HepG2 (cell line): ENCODE results near the gene TIA1. TPM values are rescaled to one million over a fixed set of nuclear protein-coding genes. Genes with fewer than 3 reads are reported as not detected.

Source experiments
- CAMTA2 ChIP-seq: sonication (generic); formaldehyde crosslinking; IDR thresholded peaks from 2 replicates; pipeline ENCODE4 v1.4.0; 2020; ENCODE audit warnings: mild to moderate bottlenecking, missing genetic modification reagents, borderline replicate concordance
- CEBPB ChIP-seq: IDR thresholded peaks from 2 replicates; pipeline ENCODE4 v1.6.1; 2011; ENCODE audit warnings: low read depth, low read length, improper control_type of control experiment, borderline replicate concordance
- DNMT1 ChIP-seq: sonication (generic); formaldehyde crosslinking; IDR thresholded peaks from 2 replicates; pipeline ENCODE4 v1.5.1; 2020; ENCODE audit warnings: mild to moderate bottlenecking, missing genetic modification reagents
- FOXK1 ChIP-seq: sonication (generic); formaldehyde crosslinking; IDR thresholded peaks from 2 replicates; pipeline ENCODE4 v1.4.0; 2020; ENCODE audit warnings: low read depth, missing genetic modification reagents, borderline replicate concordance
- FOXP1 ChIP-seq, 2 experiments: fragments of 450-650 bp in 1 of 2; IDR thresholded peaks; 2 replicates each; pipeline ENCODE4 v1.6.1; 2017 to 2018; ENCODE audit warnings: antibody characterized with exemption in 1 of 2
- HHEX ChIP-seq: IDR thresholded peaks from 2 replicates; pipeline ENCODE4 v1.6.1; 2016; ENCODE audit warnings: control low read depth
- HMG20A ChIP-seq: IDR thresholded peaks from 2 replicates; pipeline ENCODE4 v1.6.1; 2016; ENCODE audit warnings: borderline replicate concordance
- HNF4A ChIP-seq: sonication (generic); formaldehyde crosslinking; IDR thresholded peaks from 2 replicates; pipeline ENCODE4 v1.4.0; 2020; ENCODE audit warnings: missing genetic modification reagents
- ISL2 ChIP-seq: sonication (generic); formaldehyde crosslinking; IDR thresholded peaks from 2 replicates; pipeline ENCODE4 v1.5.0; 2020; ENCODE audit warnings: missing genetic modification reagents
- JUND ChIP-seq: sonication (generic); formaldehyde crosslinking; IDR thresholded peaks from 2 replicates; pipeline ENCODE4 v1.8.0; 2022; ENCODE audit warnings: mild to moderate bottlenecking, missing genetic modification reagents
- KDM6A ChIP-seq: IDR thresholded peaks from 2 replicates; pipeline ENCODE4 v1.6.1; 2016; ENCODE audit warnings: low read depth
- MAX ChIP-seq: IDR thresholded peaks from 2 replicates; pipeline ENCODE4 v1.6.1; 2012; ENCODE audit warnings: inconsistent platforms
- MEIS1 ChIP-seq: sonication (generic); formaldehyde crosslinking; IDR thresholded peaks from 2 replicates; pipeline ENCODE4 v1.9.0; 2021; ENCODE audit warnings: mild to moderate bottlenecking, missing genetic modification reagents, moderate library complexity, borderline replicate concordance
- MYC ChIP-seq: sonication (generic); formaldehyde crosslinking; IDR thresholded peaks from 2 replicates; pipeline ENCODE4 v1.9.0; 2021; ENCODE audit warnings: missing genetic modification reagents, borderline replicate concordance
- NCOA1 ChIP-seq: sonication (generic); formaldehyde crosslinking; IDR thresholded peaks from 2 replicates; pipeline ENCODE4 v1.9.0; 2021; ENCODE audit warnings: missing genetic modification reagents
- RARA ChIP-seq: IDR thresholded peaks from 2 replicates; pipeline ENCODE4 v1.6.1; 2016; ENCODE audit warnings: missing genetic modification reagents, missing compliant biosample characterization
- SAP130 ChIP-seq: IDR thresholded peaks from 2 replicates; pipeline ENCODE4 v1.6.1; 2016; ENCODE audit warnings: low read depth
- TEAD3 ChIP-seq: optimal IDR thresholded peaks from 2 replicates; pipeline ENCODE3; 2016; ENCODE audit warnings: borderline replicate concordance
- THAP7 ChIP-seq: sonication (generic); formaldehyde crosslinking; IDR thresholded peaks from 2 replicates; pipeline ENCODE4 v1.8.1; 2023; ENCODE audit warnings: mild to moderate bottlenecking, missing genetic modification reagents
- YY1 ChIP-seq: IDR thresholded peaks from 2 replicates; pipeline ENCODE4 v1.6.1; 2011; ENCODE audit warnings: low read length, low read depth, moderate library complexity, mild to moderate bottlenecking; ENCODE audit not compliant: insufficient read depth, insufficient replicate concordance
- ZBTB21 ChIP-seq: sonication (generic); formaldehyde crosslinking; IDR thresholded peaks from 2 replicates; pipeline ENCODE4 v1.4.0; 2020; ENCODE audit warnings: missing genetic modification reagents
- ZBTB25 ChIP-seq: IDR thresholded peaks from 2 replicates; pipeline ENCODE4 v1.6.1; 2018; ENCODE audit warnings: missing genetic modification reagents
- ZBTB38 ChIP-seq: sonication (generic); formaldehyde crosslinking; IDR thresholded peaks from 2 replicates; pipeline ENCODE4 v1.5.1; 2020; ENCODE audit warnings: mild to moderate bottlenecking, missing genetic modification reagents
- ZFP1 ChIP-seq: IDR thresholded peaks from 2 replicates; pipeline ENCODE4 v1.6.1; 2016
- ZNF282 ChIP-seq: fragments of 450-650 bp; IDR thresholded peaks from 2 replicates; pipeline ENCODE4 v1.6.1; 2018; ENCODE audit not compliant: partially characterized antibody
- ZNF326 ChIP-seq: sonication (generic); formaldehyde crosslinking; IDR thresholded peaks from 2 replicates; pipeline ENCODE4 v1.4.0; 2020; ENCODE audit warnings: missing genetic modification reagents, borderline replicate concordance
- ZNF333 ChIP-seq: sonication (generic); formaldehyde crosslinking; IDR thresholded peaks from 2 replicates; pipeline ENCODE4 v1.4.0; 2020; ENCODE audit warnings: mild to moderate bottlenecking, missing genetic modification reagents, borderline replicate concordance
- ZNF556 ChIP-seq: sonication (generic); formaldehyde crosslinking; IDR thresholded peaks from 2 replicates; pipeline ENCODE4 v1.4.0; 2020; ENCODE audit warnings: mild to moderate bottlenecking, missing genetic modification reagents, borderline replicate concordance
- ZNF629 ChIP-seq: sonication (generic); formaldehyde crosslinking; conservative IDR thresholded peaks from 2 replicates; pipeline ENCODE4 v1.5.0; 2020; ENCODE audit warnings: missing genetic modification reagents
- ZNF777 ChIP-seq: sonication (generic); formaldehyde crosslinking; IDR thresholded peaks from 2 replicates; pipeline ENCODE4 v1.4.0; 2020; ENCODE audit warnings: missing genetic modification reagents
- polyA plus RNA-seq, 8 experiments: library from polyadenylated mRNA; depleted of rRNA in 3 of 8; stranded (reverse) in 7 of 8; unstranded in 1 of 8; fragments of >200 nt; fragmentation: Illumina TruSeq in 4 of 8; extraction: Trizol in 4 of 8; gene quantifications; 2 replicates each; pipeline versions ENCODE4 v1.2.1 to v1.2.3, GENCODE V29; 2011 to 2016; ENCODE audit warnings: low read depth in 4 of 8, missing spikeins in 1 of 8, mixed read lengths in 1 of 8; ENCODE audit not compliant: insufficient read depth in 1 of 8
- total RNA-seq, 5 experiments: library from RNA; depleted of rRNA; stranded (reverse); fragments of >200 nt; fragmentation: Illumina TruSeq; extraction: Trizol; gene quantifications; 2 replicates each; pipeline ENCODE4 v1.2.3, GENCODE V29; 2016; ENCODE audit warnings: low read depth in 1 of 5
- TF ChIP-seq, protein P1 (sequence below): sonication (generic); formaldehyde crosslinking; IDR thresholded peaks from 2 replicates; pipeline ENCODE4 v1.8.1; 2023; ENCODE audit warnings: mild to moderate bottlenecking, missing genetic modification reagents, borderline replicate concordance

TIA1 gene
- total and polyA plus RNA-seq, 2 of the 13 experiments (the other 11 are each of a cell fraction or from before 2014, with no cell fraction given) = 209 to 319 TPM

DNA sequence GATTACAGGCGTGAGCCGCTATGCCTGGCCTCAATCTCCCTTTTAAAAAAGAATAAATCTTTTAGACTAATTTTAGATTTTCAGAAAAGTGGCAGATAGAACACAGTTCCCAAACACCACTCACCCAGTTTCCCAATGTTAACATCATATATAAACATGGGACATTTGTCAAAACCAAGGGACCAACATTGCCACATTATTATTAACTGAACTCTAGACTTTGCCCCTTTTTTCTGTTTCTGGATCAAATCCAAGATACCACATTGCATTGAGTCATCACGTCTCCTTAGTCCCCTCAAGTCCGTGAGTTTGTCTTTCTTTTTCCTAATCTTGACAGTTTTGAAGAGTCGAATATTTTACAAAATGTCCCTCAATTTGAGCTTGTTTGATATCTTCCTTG, 60.0 kb downstream of the TIA1 start (continued):
- TF ChIP-seq THAP7 (CRISPR knock-in tag) (no peak; the same call in 1 of the 2 replicates), RARA (CRISPR knock-in tag) (peak; percentile 63), HMG20A (peak; percentile 90), JUND (CRISPR knock-in tag) (peak; percentile 57; the same call in 1 of the 2 replicates), KDM6A (CRISPR knock-in tag) (peak; percentile 84), ZFP1 (CRISPR knock-in tag) (0 out of 2 replicates have a peak, but pooled peaks have one; percentile 19), MAX (peak; percentile 60; the same call in 1 of the 2 replicates), YY1 (no peak), ZBTB21 (CRISPR knock-in tag) (peak; percentile 49; the same call in 1 of the 2 replicates), ZNF333 (no peak), ZNF326 (CRISPR knock-in tag) (no peak), ZNF777 (CRISPR knock-in tag) (no peak), ZNF629 (CRISPR knock-in tag) (no peak), NCOA1 (CRISPR knock-in tag) (no peak), FOXK1 (CRISPR knock-in tag) (peak; percentile 89), CAMTA2 (no peak), HHEX (CRISPR knock-in tag) (no peak), HNF4A (CRISPR knock-in tag) (peak; percentile 98), MYC (no peak), SAP130 (peak; percentile 94), ISL2 (CRISPR knock-in tag) (0 out of 2 replicates have a peak, but pooled peaks have one; percentile 42), DNMT1 (CRISPR knock-in tag) (no peak), TEAD3 (CRISPR knock-in tag) (peak; percentile 74), MEIS1 (peak; percentile 46; the same call in 1 of the 2 replicates), CEBPB (peak; percentile 96), FOXP1 (IDR thresholded peaks at IDR 0.05) (no peak), FOXP1 (CRISPR knock-in tag; IDR thresholded peaks at IDR 0.05) (peak; percentile 52; the same call in 1 of the 2 replicates), ZBTB25 (CRISPR knock-in tag) (peak; percentile 55; the same call in 1 of the 2 replicates), ZBTB38 (no peak), ZNF556 (CRISPR knock-in tag) (no peak), ZNF282 (no peak)
- TF ChIP-seq, protein P1, sequence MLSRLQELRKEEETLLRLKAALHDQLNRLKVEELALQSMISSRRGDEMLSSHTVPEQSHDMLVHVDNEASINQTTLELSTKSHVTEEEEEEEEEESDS (CRISPR knock-in tag) = no peak
